Measurements from ENCODE around the gene LRRC3C.

LRRC3C gene

GRCh38 chr17:39981207-39981741, 53.7 kb downstream of the LRRC3C start:
- no peak for TF ChIP-seq YY1 (IDR thresholded peaks at IDR 0.05; ENCODE audit: low read depth)
- no peak for TF ChIP-seq FOXM1 (IDR thresholded peaks at IDR 0.05; ENCODE audit: borderline replicate concordance, low read depth)
- TF ChIP-seq RAD21 (IDR thresholded peaks at IDR 0.05; ENCODE audit: low read depth), result no peak
- no peak for TF ChIP-seq EP300 (IDR thresholded peaks at IDR 0.05; ENCODE audit: borderline replicate concordance)
- TF ChIP-seq REST (IDR thresholded peaks at IDR 0.05; ENCODE audit: low read depth), result no peak
- TF ChIP-seq TEAD4 (IDR thresholded peaks at IDR 0.05), result no peak
- no peak for TF ChIP-seq NFIC (IDR thresholded peaks at IDR 0.05)
- no peak for TF ChIP-seq CREB1 (IDR thresholded peaks at IDR 0.05; ENCODE audit: low read depth)
- no peak; the same call in 1 of the 2 replicates for TF ChIP-seq ZBTB7A (IDR thresholded peaks at IDR 0.05; ENCODE audit: low read depth)
- no peak for TF ChIP-seq TCF12 (IDR thresholded peaks at IDR 0.05; ENCODE audit: low read depth)
- TF ChIP-seq CEBPB (IDR thresholded peaks at IDR 0.05), result no peak
- no peak for TF ChIP-seq EGR1 (IDR thresholded peaks at IDR 0.05)
- no peak for TF ChIP-seq USF1 (IDR thresholded peaks at IDR 0.05)
- no peak for TF ChIP-seq TAF1 (IDR thresholded peaks at IDR 0.05; ENCODE audit: low read depth)
- TF ChIP-seq MAX (IDR thresholded peaks at IDR 0.05), result no peak

GRCh38 chr17:39981766-39982375, 54.3 kb downstream of the LRRC3C start:
- no peak for TF ChIP-seq FOXM1 (IDR thresholded peaks at IDR 0.05; ENCODE audit: borderline replicate concordance, low read depth)
- TF ChIP-seq EGR1 (IDR thresholded peaks at IDR 0.05), result no peak
- TF ChIP-seq CREB1 (IDR thresholded peaks at IDR 0.05; ENCODE audit: low read depth), result no peak
- no peak for TF ChIP-seq TEAD4 (IDR thresholded peaks at IDR 0.05)
- no peak for TF ChIP-seq CEBPB (IDR thresholded peaks at IDR 0.05)
- no peak for TF ChIP-seq RAD21 (IDR thresholded peaks at IDR 0.05; ENCODE audit: low read depth)
- TF ChIP-seq EP300 (IDR thresholded peaks at IDR 0.05; ENCODE audit: borderline replicate concordance), result no peak
- no peak for TF ChIP-seq MAX (IDR thresholded peaks at IDR 0.05)
- TF ChIP-seq REST (IDR thresholded peaks at IDR 0.05; ENCODE audit: low read depth), result no peak
- TF ChIP-seq TAF1 (IDR thresholded peaks at IDR 0.05; ENCODE audit: low read depth), result no peak
- TF ChIP-seq YY1 (IDR thresholded peaks at IDR 0.05; ENCODE audit: low read depth), result no peak
- TF ChIP-seq TCF12 (IDR thresholded peaks at IDR 0.05; ENCODE audit: low read depth), result no peak
- no peak for TF ChIP-seq NFIC (IDR thresholded peaks at IDR 0.05)
- no peak for TF ChIP-seq ZBTB7A (IDR thresholded peaks at IDR 0.05; ENCODE audit: low read depth)
- no peak for TF ChIP-seq USF1 (IDR thresholded peaks at IDR 0.05)

GRCh38 chr17:39988206-39988810, 60.8 kb downstream of the LRRC3C start:
- no peak for TF ChIP-seq FOXM1 (IDR thresholded peaks at IDR 0.05; ENCODE audit: borderline replicate concordance, low read depth)
- no peak for TF ChIP-seq TCF12 (IDR thresholded peaks at IDR 0.05; ENCODE audit: low read depth)
- TF ChIP-seq USF1 (IDR thresholded peaks at IDR 0.05), result no peak
- no peak for TF ChIP-seq TEAD4 (IDR thresholded peaks at IDR 0.05)
- TF ChIP-seq YY1 (IDR thresholded peaks at IDR 0.05; ENCODE audit: low read depth), result no peak
- TF ChIP-seq CEBPB (IDR thresholded peaks at IDR 0.05), result no peak
- TF ChIP-seq TAF1 (IDR thresholded peaks at IDR 0.05; ENCODE audit: low read depth), result no peak
- no peak for TF ChIP-seq EGR1 (IDR thresholded peaks at IDR 0.05)
- no peak for TF ChIP-seq REST (IDR thresholded peaks at IDR 0.05; ENCODE audit: low read depth)
- no peak for TF ChIP-seq RAD21 (IDR thresholded peaks at IDR 0.05; ENCODE audit: low read depth)
- no peak for TF ChIP-seq CREB1 (IDR thresholded peaks at IDR 0.05; ENCODE audit: low read depth)
- no peak for TF ChIP-seq ZBTB7A (IDR thresholded peaks at IDR 0.05; ENCODE audit: low read depth)
